Prostate gland (tissue), 2 donors: ENCODE measurements around the gene PALM. TPM values are rescaled to one million over a fixed set of nuclear protein-coding genes. Genes with fewer than 3 reads are reported as not detected.

Source experiments
- DNase-seq: peaks from one replicate; pipeline ENCODE4 v3.0.0-alpha.2; 2019; ENCODE audit warnings: low spot score
- H3K27ac ChIP-seq, 2 donors: fragments of 200-600 bp; sonication (generic); 2 replicates each; pipeline ENCODE4 v1.5.1; 2017 to 2019
- H3K27me3 ChIP-seq: fragments of 200-600 bp; sonication (generic); replicated peaks from 2 replicates; pipeline ENCODE4 v1.5.1; 2019; ENCODE audit not compliant: insufficient read depth
- H3K36me3 ChIP-seq, 2 donors: fragments of 200-600 bp; sonication (generic); 1 replicate in 1 of 2; 2 replicates in 1 of 2; pipeline versions ENCODE4 v1.5.1 to v1.8.1; 2017 to 2019
- H3K4me1 ChIP-seq: fragments of 200-600 bp; sonication (generic); replicated peaks from 2 replicates; pipeline ENCODE4 v1.5.1; 2019
- H3K4me3 ChIP-seq, 2 donors: fragments of 200-600 bp; sonication (generic); 2 replicates each; pipeline ENCODE4 v1.5.1; 2017 to 2019
- H3K9me3 ChIP-seq: fragments of 200-600 bp; sonication (generic); 2 replicates; pipeline ENCODE4 v1.5.1; 2017
- POLR2A ChIP-seq: fragments of 450-650 bp; IDR thresholded peaks from one replicate; pipeline ENCODE4 v1.6.1; 2016; ENCODE audit warnings: antibody characterized with exemption, mild to moderate bottlenecking
- POLR2AphosphoS5 ChIP-seq: sonication (generic); formaldehyde crosslinking; IDR thresholded peaks from one replicate; pipeline ENCODE4 v1.6.1; 2017; ENCODE audit warnings: antibody characterized with exemption
- WGBS: methylation state at CpG from one replicate; pipeline ENCODE4 v1.1.5; 2018; 5-methylcytosine and 5-hydroxymethylcytosine counted together
- intact Hi-C: fragments of 100-400 bp; cut with DNase I; formaldehyde crosslinking; loops from one replicate; pipeline ENCODE4 v1.14.2; 2022
- total RNA-seq, 2 donors: library from RNA; depleted of rRNA; stranded (reverse); fragments of >200 nt; gene quantifications; one replicate each; pipeline ENCODE4 v1.1.0, GENCODE V29; 2016
- TF ChIP-seq, protein P1 (sequence below), 4 experiments: fragments of 200-600 bp in 2 of 4; fragments of 450-650 bp in 2 of 4; sonication (generic) in 2 of 4; IDR thresholded peaks; 1 replicate in 3 of 4; 2 replicates in 1 of 4; pipeline ENCODE4 v1.5.1; 2016 to 2019; ENCODE audit warnings: antibody characterized with exemption in 4 of 4, mild to moderate bottlenecking in 2 of 4, moderate library complexity in 2 of 4

The PALM gene
- total RNA-seq, 2 donors from 2014 or later = 40.9 to 58.7 TPM

DNA sequence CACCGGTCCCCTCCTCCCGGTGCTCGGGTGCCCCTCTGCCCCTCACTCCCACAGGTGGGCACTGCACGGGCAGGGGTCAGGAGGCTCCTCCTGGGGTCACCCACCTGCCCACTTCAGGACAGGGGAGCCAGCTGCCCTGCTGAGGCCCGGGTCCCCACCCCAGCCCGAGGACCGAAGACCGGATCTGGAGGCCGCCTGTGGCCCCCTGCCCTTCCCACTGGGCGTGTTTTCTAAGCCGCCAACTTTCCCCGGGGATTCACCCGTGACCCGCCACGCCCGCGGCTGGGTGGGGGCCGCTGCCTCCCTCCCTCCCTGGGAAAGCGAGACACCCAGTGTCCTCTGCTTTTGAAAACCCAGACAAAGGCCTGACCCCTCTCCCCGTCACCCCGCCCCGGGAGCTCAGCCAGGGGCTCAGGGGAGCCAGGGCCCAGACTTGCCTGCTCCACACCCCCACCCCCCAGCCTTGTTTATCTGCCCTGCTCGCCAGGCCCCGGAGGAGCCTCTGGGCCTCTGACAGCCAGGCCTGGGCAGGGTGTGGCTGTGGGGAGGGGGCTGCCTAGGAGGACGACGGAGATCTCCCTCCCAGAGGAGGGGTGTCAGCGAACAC is 1.3 kb downstream of the PALM start:
- Histone ChIP-seq H3K9me3 (no peaks in the 10 kb centered on the region), H3K4me1 (peaks cover 10% of the 10 kb centered on the region), H3K27ac (peak overlapping the region; percentile 73 to 77), H3K27me3 (no peaks in the 10 kb centered on the region), H3K36me3 (no peaks in the 10 kb centered on the region), H3K4me3 (peak overlapping the region; percentile 70 to 86)
- DNase-seq = no peak
- no peak for TF ChIP-seq POLR2AphosphoS5
- TF ChIP-seq POLR2A = no peak
- TF ChIP-seq, protein P1, sequence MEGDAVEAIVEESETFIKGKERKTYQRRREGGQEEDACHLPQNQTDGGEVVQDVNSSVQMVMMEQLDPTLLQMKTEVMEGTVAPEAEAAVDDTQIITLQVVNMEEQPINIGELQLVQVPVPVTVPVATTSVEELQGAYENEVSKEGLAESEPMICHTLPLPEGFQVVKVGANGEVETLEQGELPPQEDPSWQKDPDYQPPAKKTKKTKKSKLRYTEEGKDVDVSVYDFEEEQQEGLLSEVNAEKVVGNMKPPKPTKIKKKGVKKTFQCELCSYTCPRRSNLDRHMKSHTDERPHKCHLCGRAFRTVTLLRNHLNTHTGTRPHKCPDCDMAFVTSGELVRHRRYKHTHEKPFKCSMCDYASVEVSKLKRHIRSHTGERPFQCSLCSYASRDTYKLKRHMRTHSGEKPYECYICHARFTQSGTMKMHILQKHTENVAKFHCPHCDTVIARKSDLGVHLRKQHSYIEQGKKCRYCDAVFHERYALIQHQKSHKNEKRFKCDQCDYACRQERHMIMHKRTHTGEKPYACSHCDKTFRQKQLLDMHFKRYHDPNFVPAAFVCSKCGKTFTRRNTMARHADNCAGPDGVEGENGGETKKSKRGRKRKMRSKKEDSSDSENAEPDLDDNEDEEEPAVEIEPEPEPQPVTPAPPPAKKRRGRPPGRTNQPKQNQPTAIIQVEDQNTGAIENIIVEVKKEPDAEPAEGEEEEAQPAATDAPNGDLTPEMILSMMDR (IDR thresholded peaks at IDR 0.05) = no peak
- 7% methylated on average over 26 of the region's 27 CpGs for WGBS
- intact Hi-C loops = no loop called here

DNA sequence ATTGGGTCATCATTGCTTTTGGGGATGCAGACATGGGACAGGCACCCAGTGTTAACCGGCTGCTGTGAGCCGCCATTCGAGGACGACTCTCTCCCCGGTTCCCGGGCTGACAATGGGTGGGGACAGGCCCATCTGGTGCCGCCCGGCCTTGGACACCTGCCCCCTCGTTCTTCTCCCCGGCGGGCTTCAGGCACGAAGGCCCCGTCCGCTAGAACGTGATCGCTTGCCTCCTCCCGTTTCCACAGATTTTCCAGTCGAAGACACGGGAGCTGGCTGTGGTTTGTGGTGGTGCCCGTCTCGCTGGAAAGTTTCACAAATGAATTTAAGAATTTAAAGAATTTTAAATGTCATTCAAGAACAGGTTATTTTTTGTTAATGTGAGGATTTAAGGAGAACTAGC is 2.0 kb downstream of the PALM start:
- peaks cover 10% of the 10 kb centered on the region for H3K4me1 ChIP-seq
- no peak overlapping the region for H3K4me3 ChIP-seq
- TF ChIP-seq POLR2AphosphoS5 (no peak), POLR2A (no peak)
- TF ChIP-seq, protein P1 (IDR thresholded peaks at IDR 0.05) = no peak

DNA sequence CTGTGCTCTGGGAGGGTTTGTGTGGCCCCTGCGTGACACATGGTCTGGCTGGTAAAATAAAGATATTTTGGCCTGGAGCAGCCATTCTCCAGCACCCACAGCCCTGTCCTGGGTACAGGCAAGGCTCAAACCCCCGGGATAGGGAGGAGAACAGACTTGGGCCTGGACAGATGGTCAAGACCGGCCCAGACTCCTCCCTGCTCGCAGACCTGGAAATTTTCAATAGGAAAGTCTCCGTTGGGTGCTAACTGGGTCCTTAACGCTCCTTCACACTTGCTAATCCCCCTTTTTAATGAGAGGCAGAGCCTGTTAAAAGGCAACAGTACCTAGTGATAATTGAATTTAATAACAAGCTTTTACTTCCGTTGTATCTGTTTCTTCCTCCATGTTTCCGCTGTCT is 2.5 kb downstream of the PALM start:
- TF ChIP-seq POLR2A = no peak
- TF ChIP-seq, protein P1 (IDR thresholded peaks at IDR 0.05) = no peak
- no peak for TF ChIP-seq POLR2AphosphoS5
- H3K9me3 ChIP-seq = no peaks in the 10 kb centered on the region
- WGBS = 85% methylated on average over 8 of the region's 8 CpGs
- DNase-seq = no peak
- H3K4me3 ChIP-seq = no peak overlapping the region
- no peaks in the 10 kb centered on the region for H3K36me3 ChIP-seq
- peak overlapping the region; percentile 73 to 77 for H3K27ac ChIP-seq
- intact Hi-C loops = no loop called here
- H3K4me1 ChIP-seq = peaks cover 10% of the 10 kb centered on the region
- no peaks in the 10 kb centered on the region for H3K27me3 ChIP-seq

More for the DNA sequence above, 2.0 kb downstream of the PALM start:
- H3K9me3 ChIP-seq = no peaks in the 10 kb centered on the region
- no peaks in the 10 kb centered on the region for H3K27me3 ChIP-seq
- 43% methylated on average over 21 of the region's 21 CpGs for WGBS
- intact Hi-C loops = no loop called here
- DNase-seq = no peak
- H3K27ac ChIP-seq = peak overlapping the region; percentile 73 to 77
- no peaks in the 10 kb centered on the region for H3K36me3 ChIP-seq

DNA sequence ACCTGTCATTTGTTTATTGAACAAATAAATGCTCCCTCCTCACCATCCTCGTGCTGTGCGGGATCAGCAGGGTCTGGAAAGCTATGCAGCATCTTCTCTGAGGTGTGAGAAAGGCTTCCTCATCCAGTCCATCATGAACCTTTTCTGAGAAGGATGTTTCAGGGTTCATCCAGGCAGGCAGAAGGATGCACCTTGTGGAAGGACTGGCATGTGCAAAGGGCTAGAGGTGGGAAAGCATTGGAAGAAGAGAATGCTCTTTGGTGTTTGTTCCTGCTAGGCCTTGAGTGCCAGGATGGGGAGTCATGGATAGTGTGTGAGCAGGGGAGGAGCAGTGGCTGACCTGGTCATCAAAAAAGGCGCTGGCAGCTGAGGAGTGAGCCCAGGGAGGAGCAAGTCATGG is 6.6 kb downstream of the PALM start:
- no peaks in the 10 kb centered on the region for H3K9me3 ChIP-seq
- intact Hi-C loops = no loop called here
- 96% methylated on average over 3 of the region's 3 CpGs for WGBS
- H3K36me3 ChIP-seq = no peaks in the 10 kb centered on the region
- no peak overlapping the region for H3K4me3 ChIP-seq
- TF ChIP-seq POLR2A (no peak), POLR2AphosphoS5 (no peak)
- TF ChIP-seq, protein P1 (IDR thresholded peaks at IDR 0.05) = no peak
- DNase-seq = no peak
- H3K4me1 ChIP-seq = no peaks in the 10 kb centered on the region
- H3K27ac ChIP-seq = no peak overlapping the region
- H3K27me3 ChIP-seq = no peaks in the 10 kb centered on the region

DNA sequence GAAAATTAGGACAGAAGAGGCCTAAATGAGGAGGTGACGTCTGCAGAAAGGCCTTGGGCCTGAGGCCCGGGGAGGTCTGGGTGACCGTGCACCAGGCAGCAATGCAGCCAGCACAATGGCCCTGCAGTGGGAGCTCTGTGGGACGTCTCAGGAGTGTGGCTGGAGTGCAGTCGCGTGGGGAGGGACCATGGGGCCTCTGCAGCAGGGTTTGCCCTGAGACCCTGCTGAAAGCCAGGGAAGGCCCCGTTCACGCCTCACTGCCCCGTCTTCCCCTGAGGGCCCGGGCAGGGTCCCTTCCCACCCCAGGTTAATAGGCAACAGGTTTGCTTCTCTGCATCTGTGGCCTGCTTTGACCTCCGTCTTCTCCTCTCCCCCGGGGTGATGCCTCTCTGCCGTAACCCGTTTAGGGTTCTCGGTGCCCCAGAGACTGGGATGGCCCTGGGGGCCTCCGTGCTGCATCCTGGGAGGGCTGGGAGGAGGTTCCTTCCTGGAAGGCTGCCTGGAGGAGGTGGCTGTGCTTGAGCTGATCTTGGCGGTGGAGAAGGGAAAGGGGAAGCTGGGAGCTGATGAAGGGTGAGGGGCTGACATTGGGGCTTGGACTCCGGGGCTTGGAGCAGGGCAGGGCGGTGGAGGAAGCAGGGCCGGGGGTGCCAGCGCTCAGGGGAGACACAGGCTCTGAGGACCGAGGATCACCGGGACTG is 9.7 kb downstream of the PALM start:
- Histone ChIP-seq H3K9me3 (no peaks in the 10 kb centered on the region), H3K27ac (peak overlapping the region; percentile 23 to 53), H3K4me3 (no peak overlapping the region), H3K4me1 (no peaks in the 10 kb centered on the region), H3K36me3 (no peaks in the 10 kb centered on the region), H3K27me3 (no peaks in the 10 kb centered on the region)
- no peak for DNase-seq
- intact Hi-C loops = no loop called here
- WGBS = 60% methylated on average over 23 of the region's 23 CpGs
- TF ChIP-seq POLR2AphosphoS5 (no peak), POLR2A (no peak)
- TF ChIP-seq, protein P1 (IDR thresholded peaks at IDR 0.05) = no peak
